ENCODE results near the gene XRCC6.

The XRCC6 gene

GRCh38 chr22:41699264-41700107, 78.4 kb downstream of the XRCC6 start, which contains the start of gene MEI1:
Gene MEI1 (plus strand): TSS chr22:41699503. CDS start chr22:41699539, 36 bp downstream.
- no peak within 1 kb of the TSS for H2BK120ac ChIP-seq (ENCODE audit: insufficient read depth, low read length, poor library complexity)
- H3K4me2 ChIP-seq (ENCODE audit: low read length), result no peak within 1 kb of the TSS
- peaks cover 3% of the 10 kb centered on the region in 2 experiments for H3K4me1 ChIP-seq (ENCODE audit: control insufficient read depth in 1 of 2, insufficient read depth in 2 of 2, low read length in 2 of 2)
- no peak within 1 kb of the TSS for H2BK12ac ChIP-seq (ENCODE audit: low read length)
- H4K91ac ChIP-seq (ENCODE audit: low read depth, low read length), result no peak within 1 kb of the TSS
- H3K27me3 ChIP-seq (ENCODE audit: insufficient read depth, low read length), result no peaks in the 10 kb centered on the region
- H4K8ac ChIP-seq (ENCODE audit: low read depth, low read length), result no peak within 1 kb of the TSS
- no peak within 1 kb of the TSS for H3K27ac ChIP-seq (ENCODE audit: low read depth, low read length)
- H3K9me3 ChIP-seq (ENCODE audit: insufficient read depth, low read depth, low read length), result peaks cover 2% of the 10 kb centered on the region
- H3K9ac ChIP-seq (ENCODE audit: low read length), result no peak within 1 kb of the TSS
- no peak within 1 kb of the TSS for H2AFZ ChIP-seq (ENCODE audit: insufficient read depth, low read length, poor library complexity)
- peaks cover 2% of the 10 kb centered on the region for H3K79me1 ChIP-seq (ENCODE audit: low read length)
- H4K12ac ChIP-seq (ENCODE audit: low read depth, low read length), result no peak within 1 kb of the TSS
- no CpG with 5 or more reads among the region's 69 CpGs for WGBS (ENCODE audit: extremely low coverage, insufficient coverage, insufficient read length)
- H3K36me3 ChIP-seq (ENCODE audit: control insufficient read depth in 1 of 2, insufficient read depth in 2 of 2, low read length in 2 of 2), result no peaks in the 10 kb centered on the region
- no peak within 1 kb of the TSS for H3K4ac ChIP-seq (ENCODE audit: low read depth, low read length)
- H3K14ac ChIP-seq (ENCODE audit: low read length), result no peak within 1 kb of the TSS
- no peaks in the 10 kb centered on the region for H3K79me2 ChIP-seq (ENCODE audit: control insufficient read depth, insufficient read depth, low read length, poor library complexity)
- no peak within 1 kb of the TSS for H3K23ac ChIP-seq (ENCODE audit: low read length)
- no peak within 1 kb of the TSS for H2AK5ac ChIP-seq (ENCODE audit: low read length)
- no peak within 1 kb of the TSS for H3K18ac ChIP-seq (ENCODE audit: low read length)
- DNase-seq, result peak; percentile 85 to 96
- H3K4me3 ChIP-seq (ENCODE audit: low read depth, low read length), result peak within 1 kb of the TSS; percentile 23
- no peak within 1 kb of the TSS for H2BK5ac ChIP-seq (ENCODE audit: low read depth, low read length, poor library complexity)

DNA sequence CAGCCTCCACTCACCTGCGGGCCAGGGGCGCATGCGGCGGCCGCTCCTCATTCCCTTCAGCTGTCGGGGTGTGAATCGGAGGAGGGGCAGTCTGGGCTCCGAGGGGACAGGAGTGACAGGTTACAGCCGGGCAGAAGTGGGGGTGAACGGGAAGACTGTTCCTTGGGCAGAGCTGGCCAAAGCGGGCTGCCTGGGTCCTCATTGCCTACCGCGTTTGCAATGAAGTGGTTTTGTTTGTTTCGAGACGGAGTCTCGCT, 78.9 kb downstream of the XRCC6 start:
- Histone ChIP-seq H2BK12ac (ENCODE audit: low read length) (no peak overlapping the region), H3K4me3 (ENCODE audit: low read depth, low read length) (no peak overlapping the region), H3K4me1 (ENCODE audit: control insufficient read depth in 1 of 2, insufficient read depth in 2 of 2, low read length in 2 of 2) (peaks cover 3% of the 10 kb centered on the region in 2 experiments), H3K36me3 (ENCODE audit: control insufficient read depth in 1 of 2, insufficient read depth in 2 of 2, low read length in 2 of 2) (no peaks in the 10 kb centered on the region), H3K27ac (ENCODE audit: low read depth, low read length) (no peak overlapping the region), H3K4me2 (ENCODE audit: low read length) (no peak overlapping the region), H3K79me2 (ENCODE audit: control insufficient read depth, insufficient read depth, low read length, poor library complexity) (no peaks in the 10 kb centered on the region), H2AK5ac (ENCODE audit: low read length) (no peak overlapping the region), H2BK5ac (ENCODE audit: low read depth, low read length, poor library complexity) (no peak overlapping the region), H4K8ac (ENCODE audit: low read depth, low read length) (no peak overlapping the region), H3K9me3 (ENCODE audit: insufficient read depth, low read depth, low read length) (peaks cover 2% of the 10 kb centered on the region), H4K91ac (ENCODE audit: low read depth, low read length) (no peak overlapping the region), H3K23ac (ENCODE audit: low read length) (no peak overlapping the region), H3K9ac (ENCODE audit: low read length) (no peak overlapping the region), H3K79me1 (ENCODE audit: low read length) (peaks cover 2% of the 10 kb centered on the region), H3K4ac (ENCODE audit: low read depth, low read length) (no peak overlapping the region), H2AFZ (ENCODE audit: insufficient read depth, low read length, poor library complexity) (no peak overlapping the region), H3K14ac (ENCODE audit: low read length) (no peak overlapping the region), H4K12ac (ENCODE audit: low read depth, low read length) (no peak overlapping the region), H3K27me3 (ENCODE audit: insufficient read depth, low read length) (no peaks in the 10 kb centered on the region), H2BK120ac (ENCODE audit: insufficient read depth, low read length, poor library complexity) (no peak overlapping the region), H3K18ac (ENCODE audit: low read length) (no peak overlapping the region)
- WGBS (ENCODE audit: extremely low coverage, insufficient coverage, insufficient read length), result no CpG with 5 or more reads among the region's 16 CpGs
- no peak for DNase-seq

DNA sequence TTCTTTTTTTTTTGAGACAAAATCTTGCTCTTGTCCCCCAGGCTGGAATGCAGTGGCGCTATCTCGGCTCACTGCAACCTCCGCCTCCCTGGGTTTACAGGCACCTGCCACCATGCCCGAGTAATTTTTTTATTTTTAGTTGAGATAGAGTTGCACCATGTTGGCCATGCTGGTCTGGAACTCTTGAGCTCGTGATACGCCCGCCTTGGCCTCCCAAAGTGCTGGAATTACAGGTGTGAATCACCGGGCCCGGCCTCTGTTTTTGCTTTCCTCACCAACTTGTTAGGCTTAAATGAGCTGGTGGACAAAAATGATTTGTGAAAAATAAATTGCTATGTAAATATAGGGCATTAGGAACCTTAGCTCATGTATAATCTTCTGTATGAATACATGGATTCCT, 81.7 kb downstream of the XRCC6 start:
- H3K4me1 ChIP-seq (ENCODE audit: control insufficient read depth in 1 of 2, insufficient read depth in 2 of 2, low read length in 2 of 2), result no peaks in the 10 kb centered on the region
- H3K4ac ChIP-seq (ENCODE audit: low read depth, low read length), result no peak overlapping the region
- no peak overlapping the region for H4K8ac ChIP-seq (ENCODE audit: low read depth, low read length)
- H3K79me2 ChIP-seq (ENCODE audit: control insufficient read depth, insufficient read depth, low read length, poor library complexity), result no peaks in the 10 kb centered on the region
- H4K91ac ChIP-seq (ENCODE audit: low read depth, low read length), result no peak overlapping the region
- no peak overlapping the region for H2AFZ ChIP-seq (ENCODE audit: insufficient read depth, low read length, poor library complexity)
- H3K23ac ChIP-seq (ENCODE audit: low read length), result no peak overlapping the region
- peak; percentile 84 to 88 for DNase-seq
- H2AK5ac ChIP-seq (ENCODE audit: low read length), result no peak overlapping the region
- H4K12ac ChIP-seq (ENCODE audit: low read depth, low read length), result no peak overlapping the region
- no peak overlapping the region for H2BK120ac ChIP-seq (ENCODE audit: insufficient read depth, low read length, poor library complexity)
- H3K79me1 ChIP-seq (ENCODE audit: low read length), result no peaks in the 10 kb centered on the region
- no peaks in the 10 kb centered on the region for H3K27me3 ChIP-seq (ENCODE audit: insufficient read depth, low read length)
- H3K9me3 ChIP-seq (ENCODE audit: insufficient read depth, low read depth, low read length), result peaks cover 2% of the 10 kb centered on the region
- no CpG with 5 or more reads among the region's 9 CpGs for WGBS (ENCODE audit: extremely low coverage, insufficient coverage, insufficient read length)
- H2BK5ac ChIP-seq (ENCODE audit: low read depth, low read length, poor library complexity), result no peak overlapping the region
- H3K4me3 ChIP-seq (ENCODE audit: low read depth, low read length), result no peak overlapping the region
- no peak overlapping the region for H3K14ac ChIP-seq (ENCODE audit: low read length)
- H3K18ac ChIP-seq (ENCODE audit: low read length), result no peak overlapping the region
- H3K4me2 ChIP-seq (ENCODE audit: low read length), result no peak overlapping the region
- H3K27ac ChIP-seq (ENCODE audit: low read depth, low read length), result no peak overlapping the region
- H3K9ac ChIP-seq (ENCODE audit: low read length), result no peak overlapping the region
- H2BK12ac ChIP-seq (ENCODE audit: low read length), result no peak overlapping the region
- no peaks in the 10 kb centered on the region for H3K36me3 ChIP-seq (ENCODE audit: control insufficient read depth in 1 of 2, insufficient read depth in 2 of 2, low read length in 2 of 2)

- Histone ChIP-seq H2AFZ (ENCODE audit: insufficient read depth, low read length, poor library complexity) (no peak overlapping the region), H4K12ac (ENCODE audit: low read depth, low read length) (no peak overlapping the region), H3K36me3 (ENCODE audit: control insufficient read depth in 1 of 2, insufficient read depth in 2 of 2, low read length in 2 of 2) (no peaks in the 10 kb centered on the region), H3K79me1 (ENCODE audit: low read length) (no peaks in the 10 kb centered on the region), H2BK12ac (ENCODE audit: low read length) (no peak overlapping the region), H3K79me2 (ENCODE audit: control insufficient read depth, insufficient read depth, low read length, poor library complexity) (no peaks in the 10 kb centered on the region), H3K4ac (ENCODE audit: low read depth, low read length) (no peak overlapping the region), H3K14ac (ENCODE audit: low read length) (no peak overlapping the region), H4K8ac (ENCODE audit: low read depth, low read length) (no peak overlapping the region), H3K4me1 (ENCODE audit: control insufficient read depth in 1 of 2, insufficient read depth in 2 of 2, low read length in 2 of 2) (peaks cover 1 to 4% of the 10 kb centered on the region in 2 experiments), H3K9ac (ENCODE audit: low read length) (no peak overlapping the region), H3K4me2 (ENCODE audit: low read length) (no peak overlapping the region), H3K18ac (ENCODE audit: low read length) (no peak overlapping the region), H2BK120ac (ENCODE audit: insufficient read depth, low read length, poor library complexity) (no peak overlapping the region), H3K27me3 (ENCODE audit: insufficient read depth, low read length) (no peaks in the 10 kb centered on the region), H3K9me3 (ENCODE audit: insufficient read depth, low read depth, low read length) (no peaks in the 10 kb centered on the region), H3K23ac (ENCODE audit: low read length) (no peak overlapping the region), H4K91ac (ENCODE audit: low read depth, low read length) (no peak overlapping the region), H3K4me3 (ENCODE audit: low read depth, low read length) (no peak overlapping the region), H3K27ac (ENCODE audit: low read depth, low read length) (no peak overlapping the region), H2AK5ac (ENCODE audit: low read length) (no peak overlapping the region), H2BK5ac (ENCODE audit: low read depth, low read length, poor library complexity) (no peak overlapping the region)
- no CpG with 5 or more reads among the region's 10 CpGs for WGBS (ENCODE audit: extremely low coverage, insufficient coverage, insufficient read length)
- no peak for DNase-seq
Measured at GRCh38 chr22:41709341-41709740, 88.2 kb downstream of the XRCC6 start.
